H1 (cell line): Measurements from ENCODE around the gene RPS5.

Experiments used
- CEBPB ChIP-seq: IDR thresholded peaks from 2 replicates; pipeline ENCODE4 v1.6.1; 2012; ENCODE audit warnings: low read depth, low read length
- EP300 ChIP-seq, 2 experiments: IDR thresholded peaks; 1 replicate in 1 of 2; 2 replicates in 1 of 2; pipeline ENCODE4 v1.6.1; 2011 to 2012; ENCODE audit warnings: low read depth in 2 of 2, low read length in 2 of 2, mild to moderate bottlenecking in 2 of 2, borderline replicate concordance in 1 of 2, inconsistent platforms in 1 of 2, moderate library complexity in 1 of 2
- FOSL1 ChIP-seq: IDR thresholded peaks from 2 replicates; pipeline ENCODE4 v1.6.1; 2011; ENCODE audit warnings: mild to moderate bottlenecking, low read depth, low read length, moderate library complexity; ENCODE audit not compliant: insufficient read depth
- KDM4A ChIP-seq: IDR thresholded peaks from one replicate; pipeline ENCODE4 v1.7.1; 2012; ENCODE audit warnings: low read depth, mild to moderate bottlenecking, moderate library complexity, low read length, inconsistent platforms; ENCODE audit not compliant: severe bottlenecking
- POLR2AphosphoS5 ChIP-seq: IDR thresholded peaks from 2 replicates; pipeline ENCODE4 v1.6.1; 2011; ENCODE audit warnings: low read depth, low read length
- SIN3A ChIP-seq, 2 experiments: IDR thresholded peaks in 1 of 2; conservative IDR thresholded peaks in 1 of 2; 2 replicates each; pipeline ENCODE4 v1.6.1; 2011 to 2012; ENCODE audit warnings: low read length in 2 of 2, improper control_type of control experiment in 1 of 2, low read depth in 1 of 2, mild to moderate bottlenecking in 1 of 2
- TCF12 ChIP-seq: IDR thresholded peaks from 2 replicates; pipeline ENCODE4 v1.6.1; 2011; ENCODE audit warnings: low read depth, mild to moderate bottlenecking, low read length
- USF2 ChIP-seq: IDR thresholded peaks from 2 replicates; pipeline ENCODE4 v1.6.1; 2011; ENCODE audit warnings: low read length, improper control_type of control experiment
- TF ChIP-seq, protein P1 (sequence below), 3 experiments: IDR thresholded peaks; 1 replicate in 2 of 3; 2 replicates in 1 of 3; pipeline versions ENCODE4 v1.5.1 to v1.6.1; 2011; ENCODE audit warnings: low read length in 3 of 3, mild to moderate bottlenecking in 3 of 3, inconsistent platforms in 2 of 3, low read depth in 1 of 3, moderate library complexity in 1 of 3; ENCODE audit not compliant: insufficient read depth in 1 of 3; ENCODE audit errors: control extremely low read depth in 1 of 3

- TF ChIP-seq EP300 (IDR thresholded peaks at IDR 0.05; ENCODE audit: borderline replicate concordance in 1 of 2, low read depth in 2 of 2, low read length in 2 of 2) (no peak), SIN3A (conservative IDR thresholded peaks at IDR 0.05 in 1 of 2, IDR thresholded peaks at IDR 0.05 in 1 of 2; ENCODE audit: low read depth in 1 of 2, low read length in 2 of 2) (no peak), USF2 (no peak), KDM4A (no peak), POLR2AphosphoS5 (no peak), CEBPB (no peak), FOSL1 (no peak), TCF12 (no peak)
- TF ChIP-seq, protein P1, sequence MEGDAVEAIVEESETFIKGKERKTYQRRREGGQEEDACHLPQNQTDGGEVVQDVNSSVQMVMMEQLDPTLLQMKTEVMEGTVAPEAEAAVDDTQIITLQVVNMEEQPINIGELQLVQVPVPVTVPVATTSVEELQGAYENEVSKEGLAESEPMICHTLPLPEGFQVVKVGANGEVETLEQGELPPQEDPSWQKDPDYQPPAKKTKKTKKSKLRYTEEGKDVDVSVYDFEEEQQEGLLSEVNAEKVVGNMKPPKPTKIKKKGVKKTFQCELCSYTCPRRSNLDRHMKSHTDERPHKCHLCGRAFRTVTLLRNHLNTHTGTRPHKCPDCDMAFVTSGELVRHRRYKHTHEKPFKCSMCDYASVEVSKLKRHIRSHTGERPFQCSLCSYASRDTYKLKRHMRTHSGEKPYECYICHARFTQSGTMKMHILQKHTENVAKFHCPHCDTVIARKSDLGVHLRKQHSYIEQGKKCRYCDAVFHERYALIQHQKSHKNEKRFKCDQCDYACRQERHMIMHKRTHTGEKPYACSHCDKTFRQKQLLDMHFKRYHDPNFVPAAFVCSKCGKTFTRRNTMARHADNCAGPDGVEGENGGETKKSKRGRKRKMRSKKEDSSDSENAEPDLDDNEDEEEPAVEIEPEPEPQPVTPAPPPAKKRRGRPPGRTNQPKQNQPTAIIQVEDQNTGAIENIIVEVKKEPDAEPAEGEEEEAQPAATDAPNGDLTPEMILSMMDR (IDR thresholded peaks at IDR 0.05; ENCODE audit: control extremely low read depth in 1 of 3, insufficient read depth in 1 of 3, low read depth in 1 of 3, low read length in 3 of 3) = no peak
Observed at GRCh38 chr19:58345558-58345957, 41.5 kb upstream of the RPS5 start.
